ENCODE results near the gene PRMT1. TPM values are rescaled to one million over a fixed set of nuclear protein-coding genes. Genes with fewer than 3 reads are reported as not detected.

PRMT1 gene
- total RNA-seq, 1 experiment from 2014 or later = 505 TPM

- Mint-ChIP-seq H3K4me1 (no peaks in the 10 kb centered on the region), H3K27me3 (ENCODE audit: low read depth) (no peaks in the 10 kb centered on the region; the same call in 1 of the 2 replicates), H3K9me3 (no peaks in the 10 kb centered on the region), H3K4me3 (no peak overlapping the region; a peak in 1 of 5 replicates), H3K36me3 (ENCODE audit: insufficient read depth in 1 of 3, low read depth in 3 of 3) (peaks cover 16 to 42% (median 37%) of the 10 kb centered on the region in 3 experiments), H3K27ac (peak overlapping the region in 1 of 3 experiments; percentile 87; a peak in 1 of 7 replicates)
- H3K4me2 ChIP-seq (ENCODE audit: insufficient read depth, insufficient read length, low read length) = no peak overlapping the region
- H4K20me1 ChIP-seq (ENCODE audit: control insufficient read depth, insufficient read depth, insufficient read length) = no peaks in the 10 kb centered on the region
- no peaks in the 10 kb centered on the region for H3K23me2 ChIP-seq (ENCODE audit: insufficient read length, low read depth, low read length, poor library complexity, severe bottlenecking)
- H3K4me1 ChIP-seq (ENCODE audit: insufficient read depth, low read length) = no peaks in the 10 kb centered on the region
- H3K27ac ChIP-seq (ENCODE audit: insufficient read length, low read depth, low read length) = no peak overlapping the region
- no peak overlapping the region for H4K8ac ChIP-seq (replicated peaks; ENCODE audit: insufficient read length, low read depth, low read length)
- no peaks in the 10 kb centered on the region for H3K79me2 ChIP-seq (ENCODE audit: insufficient read depth, low read length)
- no peak overlapping the region for H3K18ac ChIP-seq (ENCODE audit: insufficient read length, low read depth, low read length)
- TF ChIP-seq CTCF (conservative IDR thresholded peaks at IDR 0.05) = no peak
- H3K79me1 ChIP-seq (ENCODE audit: insufficient read depth, low read depth, low read length, poor library complexity, severe bottlenecking) = no peaks in the 10 kb centered on the region
- no peak overlapping the region for H2BK20ac ChIP-seq (ENCODE audit: low read depth, low read length, poor library complexity, severe bottlenecking)
- H3K56ac ChIP-seq (ENCODE audit: insufficient read length, low read depth, low read length) = no peak overlapping the region
- H3T11ph ChIP-seq (ENCODE audit: low read length) = no peak overlapping the region
- no peak overlapping the region for H2BK12ac ChIP-seq (ENCODE audit: insufficient read length, low read depth, low read length)
- no peak overlapping the region for H3K23ac ChIP-seq (ENCODE audit: insufficient read length, low read depth, low read length)
- DNase-seq = no peak
- no peak overlapping the region for H2AFZ ChIP-seq (ENCODE audit: low read length)
- H2BK5ac ChIP-seq (ENCODE audit: insufficient read length, low read length) = no peak overlapping the region
- H2AK5ac ChIP-seq (ENCODE audit: insufficient read length, low read length) = no peak overlapping the region
- WGBS (ENCODE audit: extremely low coverage, insufficient read length, low lambda C conversion rate) = no CpG with 5 or more reads among the region's 11 CpGs
- H3K27me3 ChIP-seq (ENCODE audit: insufficient read depth, low read length) = no peaks in the 10 kb centered on the region
- no peak overlapping the region for H2BK15ac ChIP-seq (ENCODE audit: low read depth, low read length)
- H4K91ac ChIP-seq (ENCODE audit: insufficient read length, low read depth, low read length) = no peak overlapping the region
- H3K9ac ChIP-seq (ENCODE audit: extremely low read depth, insufficient read length, low read length) = no peak overlapping the region
- no peaks in the 10 kb centered on the region for H3K9me3 ChIP-seq (ENCODE audit: control insufficient read depth, low read depth, low read length)
- H4K5ac ChIP-seq (ENCODE audit: insufficient read length, low read depth, low read length) = no peak overlapping the region
- H2BK120ac ChIP-seq (ENCODE audit: low read depth, low read length, poor library complexity, severe bottlenecking) = no peak overlapping the region
- no peak overlapping the region for H3K14ac ChIP-seq (ENCODE audit: insufficient read depth, low read length)
- no peak overlapping the region for H3K4ac ChIP-seq (ENCODE audit: low read depth, low read length)
Measured at GRCh38 chr19:49700563-49700962, 23.5 kb downstream of the PRMT1 start.

Measured in H9 (cell line).